PC-9 (cell line): ENCODE data around the gene ZFHX3.

Experiments
- EZH2 ChIP-seq: fragments of 200-600 bp; sonication (generic); IDR thresholded peaks from 2 replicates; pipeline ENCODE4 v1.8.0; 2017; ENCODE audit warnings: antibody characterized with exemption, low read depth
- TF ChIP-seq, protein P1 (sequence below): fragments of 200-600 bp; sonication (generic); conservative IDR thresholded peaks from 2 replicates; pipeline ENCODE4 v1.6.1; 2017; ENCODE audit warnings: mixed run types, antibody characterized with exemption, mild to moderate bottlenecking, moderate library complexity

DNA sequence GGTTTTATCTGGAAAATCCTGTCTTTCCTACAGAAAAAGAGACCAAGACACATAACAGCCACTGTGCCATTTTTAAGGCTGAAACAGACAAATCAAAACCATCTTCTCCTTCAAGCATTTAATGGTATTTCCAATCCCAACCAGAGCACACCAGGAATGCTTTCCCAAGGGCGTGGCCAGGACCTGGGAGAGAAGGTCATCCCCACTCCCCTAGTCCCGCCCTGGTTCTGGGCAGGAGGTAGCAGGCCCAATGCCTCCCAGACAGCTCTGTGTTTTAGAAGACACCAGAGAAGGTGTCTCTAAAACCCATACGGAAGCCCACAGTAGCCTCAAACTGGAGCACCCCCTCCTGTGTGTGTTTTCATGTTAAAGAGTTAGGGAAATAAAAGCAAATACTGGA, 214.4 kb downstream of the ZFHX3 start:
- TF ChIP-seq, protein P1, sequence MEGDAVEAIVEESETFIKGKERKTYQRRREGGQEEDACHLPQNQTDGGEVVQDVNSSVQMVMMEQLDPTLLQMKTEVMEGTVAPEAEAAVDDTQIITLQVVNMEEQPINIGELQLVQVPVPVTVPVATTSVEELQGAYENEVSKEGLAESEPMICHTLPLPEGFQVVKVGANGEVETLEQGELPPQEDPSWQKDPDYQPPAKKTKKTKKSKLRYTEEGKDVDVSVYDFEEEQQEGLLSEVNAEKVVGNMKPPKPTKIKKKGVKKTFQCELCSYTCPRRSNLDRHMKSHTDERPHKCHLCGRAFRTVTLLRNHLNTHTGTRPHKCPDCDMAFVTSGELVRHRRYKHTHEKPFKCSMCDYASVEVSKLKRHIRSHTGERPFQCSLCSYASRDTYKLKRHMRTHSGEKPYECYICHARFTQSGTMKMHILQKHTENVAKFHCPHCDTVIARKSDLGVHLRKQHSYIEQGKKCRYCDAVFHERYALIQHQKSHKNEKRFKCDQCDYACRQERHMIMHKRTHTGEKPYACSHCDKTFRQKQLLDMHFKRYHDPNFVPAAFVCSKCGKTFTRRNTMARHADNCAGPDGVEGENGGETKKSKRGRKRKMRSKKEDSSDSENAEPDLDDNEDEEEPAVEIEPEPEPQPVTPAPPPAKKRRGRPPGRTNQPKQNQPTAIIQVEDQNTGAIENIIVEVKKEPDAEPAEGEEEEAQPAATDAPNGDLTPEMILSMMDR: no peak
- no peak for TF ChIP-seq EZH2
